HuH-7 (cell line): ENCODE measurements around the gene NCR3LG1.
A peak's percentile ranks its signal among the peaks of the same experiment; 100 is the strongest.

Source experiments
- DNase-seq: peaks from one replicate; pipeline ENCODE4 v3.0.0; 2011; ENCODE audit warnings: low spot score

NCR3LG1 gene

DNA sequence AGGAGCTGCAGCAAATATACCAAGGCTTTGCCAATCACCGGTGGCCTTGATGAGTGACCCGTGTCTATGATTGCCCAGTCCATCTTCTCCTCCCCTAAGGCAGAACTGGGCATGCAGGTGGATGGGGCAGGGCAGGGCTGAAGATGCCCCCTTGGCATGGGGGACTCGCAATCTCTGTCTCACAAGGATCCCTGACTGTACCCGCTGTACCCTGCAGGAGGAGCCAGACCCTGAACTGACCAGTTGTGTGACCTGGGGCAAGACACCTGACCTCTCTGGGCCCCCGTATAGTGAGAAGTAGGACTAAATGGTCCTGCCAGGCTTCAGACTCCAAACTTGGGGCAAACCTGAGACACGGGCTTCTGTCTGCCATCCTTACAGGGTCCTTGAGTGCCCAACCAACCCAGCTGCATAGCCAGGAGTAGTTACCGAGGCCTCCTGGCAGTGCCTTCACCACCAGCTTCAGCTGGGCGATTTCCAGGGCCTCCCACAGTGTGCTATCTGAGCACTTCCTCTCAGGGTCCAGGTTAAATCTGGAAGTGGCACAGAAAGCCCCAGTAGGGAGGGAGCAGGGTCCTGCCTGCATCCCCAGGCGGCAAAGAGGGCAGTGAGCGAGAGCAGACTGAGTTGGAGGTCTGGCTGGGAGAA is 43.3 kb downstream of the NCR3LG1 start:
- no peak for DNase-seq

- DNase-seq = no peak
These were observed 44.0 kb downstream of the NCR3LG1 start for GRCh38 chr11:17395554-17395961.

GRCh38 chr11:17395978-17396377 is 44.4 kb downstream of the NCR3LG1 start:
- DNase-seq = no peak

GRCh38 chr11:17396598-17397310 is 45.2 kb downstream of the NCR3LG1 start:
- no peak for DNase-seq

DNA sequence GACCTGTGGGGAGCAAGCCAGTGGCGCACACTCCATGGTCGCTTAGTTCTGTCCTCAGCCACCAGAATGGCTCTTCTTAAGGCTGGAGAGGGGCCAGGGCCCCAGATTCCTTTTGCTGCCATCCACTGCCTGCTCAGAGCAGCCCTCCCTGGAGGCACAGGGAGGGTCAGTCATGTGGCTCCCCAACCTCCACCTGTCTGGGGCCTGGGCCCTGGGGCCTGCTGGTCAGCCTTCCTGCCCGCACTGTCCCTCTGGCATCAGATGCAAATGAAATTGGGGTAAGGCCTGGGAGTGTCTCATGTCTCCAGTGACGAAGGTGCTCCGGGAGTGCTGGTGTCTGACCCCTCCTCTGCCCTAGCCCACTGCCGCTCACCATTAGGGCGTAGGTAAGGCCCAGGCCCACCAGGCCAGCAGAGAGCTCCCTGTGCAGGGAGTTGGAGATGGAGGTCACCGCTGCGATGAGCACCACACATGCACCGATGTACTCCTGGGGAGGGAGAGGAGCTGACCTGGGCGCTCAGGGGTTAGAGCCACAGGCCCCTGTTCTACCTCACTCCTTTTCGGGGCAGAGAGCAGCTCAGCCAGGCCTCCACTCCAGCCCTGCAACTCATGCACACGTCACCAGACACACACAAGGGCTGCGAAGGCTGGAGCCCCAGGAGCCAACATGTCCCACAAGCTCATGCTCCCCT is 45.9 kb downstream of the NCR3LG1 start:
- DNase-seq = no peak

- no peak for DNase-seq
These were observed 47.6 kb downstream of the NCR3LG1 start for GRCh38 chr11:17399236-17399635.

GRCh38 chr11:17400048-17400775 is 48.6 kb downstream of the NCR3LG1 start:
- DNase-seq = no peak

DNA sequence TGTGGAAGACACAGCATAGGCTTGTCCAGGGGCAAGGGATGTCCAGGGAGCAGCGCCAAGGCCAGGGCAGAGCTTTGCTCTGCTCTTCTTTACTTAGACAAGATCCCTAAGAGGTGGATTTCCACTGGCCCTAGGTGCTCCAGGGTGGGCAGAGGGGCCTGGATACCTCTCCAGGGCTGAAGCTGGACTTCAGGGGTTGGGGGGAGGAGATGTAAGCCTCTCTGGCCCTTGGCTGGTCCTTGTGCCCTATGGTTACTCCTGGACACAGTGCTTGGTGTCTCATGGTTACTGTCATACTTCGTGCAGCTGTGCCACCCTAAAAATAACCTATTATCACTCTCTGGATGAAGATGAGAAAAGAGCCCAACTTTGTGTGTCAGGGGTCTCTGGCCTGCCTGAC is 49.7 kb downstream of the NCR3LG1 start:
- no peak for DNase-seq

DNA sequence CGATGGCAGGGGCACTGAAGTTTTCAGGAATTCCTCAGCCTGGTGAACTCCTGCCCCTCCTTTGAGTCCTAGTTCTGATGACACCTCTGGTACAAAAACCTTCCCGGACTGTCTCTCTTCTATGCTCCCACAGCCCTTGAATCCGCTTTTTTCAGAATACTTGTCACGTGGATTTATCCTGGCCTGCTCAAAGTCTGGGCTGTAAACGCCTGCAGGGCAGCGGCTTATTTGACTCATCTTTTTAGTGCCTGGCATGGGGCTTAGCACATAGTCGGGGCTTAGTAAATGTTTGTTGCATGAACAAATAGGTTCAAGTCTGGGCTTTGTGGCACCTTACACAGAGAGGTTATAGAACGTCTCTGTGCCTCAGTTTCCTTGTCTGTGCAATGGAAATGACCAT is 50.2 kb downstream of the NCR3LG1 start:
- DNase-seq = no peak

- no peak for DNase-seq
These were observed 50.9 kb downstream of the NCR3LG1 start for GRCh38 chr11:17402486-17402885.

GRCh38 chr11:17403980-17404759 is 52.6 kb downstream of the NCR3LG1 start:
- no peak for DNase-seq

DNA sequence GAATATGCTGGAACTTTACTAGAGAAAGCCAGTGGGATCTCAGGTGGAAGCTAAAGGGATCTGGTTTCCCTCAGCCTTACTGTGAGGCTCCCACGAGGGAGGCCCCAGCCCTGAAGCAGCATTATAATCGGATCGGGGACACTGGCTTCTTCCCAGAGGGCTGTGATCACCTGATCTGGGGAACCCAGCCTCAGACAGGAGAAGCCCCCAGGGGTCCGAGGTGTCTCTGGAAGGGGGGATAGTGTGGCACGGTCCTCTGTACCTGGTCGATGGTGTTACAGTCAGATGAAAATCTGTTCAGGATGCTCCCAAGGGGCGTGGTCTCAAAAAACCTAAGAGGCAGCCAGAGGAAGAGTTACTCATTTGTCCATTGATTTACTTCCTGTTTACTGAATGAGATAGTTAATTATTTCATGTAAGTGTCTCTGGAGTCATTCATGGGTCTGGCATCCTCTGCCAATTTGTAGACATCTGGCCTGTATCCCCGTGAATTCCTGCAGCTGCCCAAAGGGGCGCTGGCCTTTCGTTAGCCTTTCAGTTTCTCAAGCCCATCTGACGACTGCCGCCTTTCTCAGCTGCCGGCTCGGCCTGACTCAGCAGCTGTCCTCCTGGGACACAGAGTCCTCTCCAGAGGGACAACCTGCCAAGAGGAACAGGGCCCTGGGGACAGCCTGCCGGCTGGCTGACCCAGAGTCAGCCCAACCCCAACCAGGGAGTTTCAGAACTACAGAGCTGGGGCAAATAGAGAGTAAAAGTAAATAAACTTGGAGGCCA is 53.8 kb downstream of the NCR3LG1 start:
- peak; percentile 37 for DNase-seq

GRCh38 chr11:17406082-17406817 is 54.6 kb downstream of the NCR3LG1 start:
- DNase-seq = no peak

- no peak for DNase-seq
These were observed 55.2 kb downstream of the NCR3LG1 start for GRCh38 chr11:17406818-17407149.

GRCh38 chr11:17407575-17407974 is 56.0 kb downstream of the NCR3LG1 start:
- no peak for DNase-seq

GRCh38 chr11:17408026-17408425 is 56.4 kb downstream of the NCR3LG1 start:
- DNase-seq = no peak

- no peak for DNase-seq
These were observed 57.0 kb downstream of the NCR3LG1 start for GRCh38 chr11:17408641-17409040.

DNA sequence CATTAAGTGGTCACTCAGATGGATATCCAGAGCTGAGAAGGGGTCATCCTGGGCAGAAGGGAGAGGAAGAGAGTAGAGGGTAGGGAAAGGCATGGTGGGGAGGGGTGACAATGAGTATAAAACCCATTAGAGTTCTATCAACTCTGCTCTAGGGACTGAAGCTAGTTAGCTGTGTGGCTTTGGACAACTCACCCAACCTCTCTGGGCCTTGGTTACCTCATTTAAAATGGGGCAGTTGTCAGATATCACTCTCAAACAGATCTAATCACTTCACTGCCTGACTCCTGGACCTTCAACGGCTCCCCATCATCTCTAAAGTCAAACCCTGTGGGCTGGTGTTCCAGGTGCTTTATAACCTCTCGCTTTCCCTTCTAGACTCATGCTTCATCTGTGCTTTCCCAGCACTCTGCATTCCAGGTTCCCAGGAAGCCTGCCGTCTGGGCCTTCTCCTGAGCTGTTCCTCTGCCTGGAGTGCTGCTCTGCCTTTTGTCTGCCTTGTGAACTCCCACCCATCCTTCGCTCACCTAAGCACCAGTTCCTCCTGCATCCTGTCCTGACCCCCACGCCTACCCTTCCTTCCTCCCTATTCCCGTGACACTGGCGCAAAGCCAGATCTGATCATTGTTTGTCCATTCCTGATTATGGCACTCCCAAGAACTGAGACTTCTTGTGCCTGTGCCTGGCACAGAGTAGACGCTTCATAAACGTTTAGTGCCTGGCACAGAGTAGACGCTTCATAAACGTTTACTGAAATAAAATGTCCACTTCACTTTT is 59.2 kb downstream of the NCR3LG1 start:
- DNase-seq = no peak

GRCh38 chr11:17411418-17411817 is 59.8 kb downstream of the NCR3LG1 start:
- DNase-seq = no peak
